ENCODE measurements around the gene CFAP46. TPM values are rescaled to one million over a fixed set of nuclear protein-coding genes. Genes with fewer than 3 reads are reported as not detected.
A peak's percentile ranks its signal among the peaks of the same experiment; 100 is the strongest.

The CFAP46 gene
- total and polyA plus RNA-seq, 9 of the 15 experiments (the other 6 are each of a cell fraction or from before 2014, with no cell fraction given) = not detected

GRCh38 chr10:132850896-132851295, 91.5 kb downstream of the CFAP46 start:
- in situ Hi-C loops (cut with MboI) = no loop called here
- Histone ChIP-seq H3K27me3 (ENCODE audit: control insufficient read depth in 2 of 2, insufficient read depth in 2 of 2, low read length in 2 of 2) (peaks cover 11 to 57% of the 10 kb centered on the region in 2 experiments), H2AFZ (ENCODE audit: low read depth, low read length) (no peak overlapping the region), H3K4me2 (ENCODE audit: insufficient read depth, low read length) (no peak overlapping the region), H3K4me1 (replicated peaks in 1 of 2; ENCODE audit: control insufficient read depth in 2 of 2, insufficient read depth in 2 of 2, low read length in 2 of 2) (peaks cover 0 to 8% of the 10 kb centered on the region in 2 experiments; a peak in 2 of 5 replicates), H3K4me3 (no peak overlapping the region), H3K79me2 (ENCODE audit: control insufficient read depth, insufficient read depth, low read length) (no peaks in the 10 kb centered on the region), H4K20me1 (replicated peaks; ENCODE audit: control insufficient read depth, insufficient read depth, low read length) (peaks cover 5% of the 10 kb centered on the region; the same call in 1 of the 2 replicates), H3K36me3 (ENCODE audit: control insufficient read depth, insufficient read depth, low read length) (no peaks in the 10 kb centered on the region), H3K9ac (ENCODE audit: insufficient read depth in 1 of 2, low read depth in 2 of 2, low read length in 2 of 2) (no peak overlapping the region), H3K9me1 (ENCODE audit: control insufficient read depth, insufficient read depth, low read length) (no peaks in the 10 kb centered on the region), H3K27ac (ENCODE audit: extremely low read depth, low read depth, low read length) (no peak overlapping the region), H3K9me3 (replicated peaks; ENCODE audit: control insufficient read depth, insufficient read depth, low read depth, low read length) (no peaks in the 10 kb centered on the region)
- BruUV-seq (replicated peaks) = no TSS peak
- 5% methylated on average over 13 of the region's 17 CpGs for WGBS (ENCODE audit: insufficient coverage, low coverage, missing lambda C conversion rate)
- ATAC-seq (no peak), FAIRE-seq (no peak), DNase-seq (ENCODE audit: extremely low read depth in 1 of 4, low spot score in 3 of 4) (no peak)
- CTCF ChIA-PET (ENCODE audit: low intra/inter-chr PET ratio) = no interaction called here
- intact Hi-C loops (cut with micrococcal nuclease) = no loop called here
- TF ChIP-seq CTCF (IDR thresholded peaks at IDR 0.05 in 2 of 3, conservative IDR thresholded peaks at IDR 0.05 in 1 of 3; ENCODE audit: insufficient read depth in 2 of 3, low read depth in 1 of 3, low read length in 3 of 3) (peak in 2 of 3 experiments; percentile 10 to 20; a peak in 2 of 6 replicates), SMAD1 (IDR thresholded peaks at IDR 0.05; ENCODE audit: low read depth, low read length, partially characterized antibody) (no peak)
- POLR2A ChIA-PET = interaction anchor here (0.6 to 0.8 kb wide), 2 partner anchors 22 to 48 kb away, joined by 3 to 5 read pairs; no protein-coding TSS in a partner anchor

- CTCF ChIA-PET (ENCODE audit: low intra/inter-chr PET ratio) = no interaction called here
- 4% methylated on average over 12 of the region's 15 CpGs for WGBS (ENCODE audit: insufficient coverage, low coverage, missing lambda C conversion rate)
- FAIRE-seq = no peak
- H3K4me1 ChIP-seq (replicated peaks in 1 of 2; ENCODE audit: control insufficient read depth in 2 of 2, insufficient read depth in 2 of 2, low read length in 2 of 2) = peaks cover 0 to 8% of the 10 kb centered on the region in 2 experiments; a peak in 2 of 5 replicates
- in situ Hi-C loops (cut with MboI) = no loop called here
- H3K9me1 ChIP-seq (ENCODE audit: control insufficient read depth, insufficient read depth, low read length) = no peaks in the 10 kb centered on the region
- H3K27me3 ChIP-seq (ENCODE audit: control insufficient read depth in 2 of 2, insufficient read depth in 2 of 2, low read length in 2 of 2) = peaks cover 11 to 60% of the 10 kb centered on the region in 2 experiments
- DNase-seq (ENCODE audit: extremely low read depth in 1 of 4, low spot score in 3 of 4) = no peak
- H3K9ac ChIP-seq (ENCODE audit: insufficient read depth in 1 of 2, low read depth in 2 of 2, low read length in 2 of 2) = no peak overlapping the region
- POLR2A ChIA-PET = interaction anchor here (0.8 kb wide), 1 partner anchor 48 kb away, joined by 3 read pairs; no protein-coding TSS in a partner anchor
- no peak overlapping the region for H3K4me2 ChIP-seq (ENCODE audit: insufficient read depth, low read length)
- intact Hi-C loops (cut with micrococcal nuclease) = no loop called here
- no peak overlapping the region for H3K27ac ChIP-seq (ENCODE audit: extremely low read depth, low read depth, low read length)
- no peaks in the 10 kb centered on the region for H3K9me3 ChIP-seq (replicated peaks; ENCODE audit: control insufficient read depth, insufficient read depth, low read depth, low read length)
- ATAC-seq = no peak
- no peaks in the 10 kb centered on the region for H3K36me3 ChIP-seq (ENCODE audit: control insufficient read depth, insufficient read depth, low read length)
- no peaks in the 10 kb centered on the region for H3K79me2 ChIP-seq (ENCODE audit: control insufficient read depth, insufficient read depth, low read length)
- peaks cover 5% of the 10 kb centered on the region; the same call in 1 of the 2 replicates for H4K20me1 ChIP-seq (replicated peaks; ENCODE audit: control insufficient read depth, insufficient read depth, low read length)
- H3K4me3 ChIP-seq = no peak overlapping the region
- BruUV-seq (replicated peaks) = no TSS peak
- TF ChIP-seq CREB3L1 (IDR thresholded peaks at IDR 0.05; ENCODE audit: borderline replicate concordance, low read depth) (no peak), MAFK (IDR thresholded peaks at IDR 0.05; ENCODE audit: low read length) (no peak), FOXO4 (CRISPR knock-in tag; IDR thresholded peaks at IDR 0.05) (no peak), ZKSCAN8 (CRISPR knock-in tag; IDR thresholded peaks at IDR 0.05) (no peak), NELFE (IDR thresholded peaks at IDR 0.05; ENCODE audit: insufficient read depth, insufficient read length) (no peak)
- H2AFZ ChIP-seq (ENCODE audit: low read depth, low read length) = no peak overlapping the region
These were observed 92.1 kb downstream of the CFAP46 start for GRCh38 chr10:132850246-132850645.
